Breast epithelium (tissue), 3 donors: Measurements from ENCODE around the gene CMTM3.

Experiments used
- POLR2AphosphoS5 ChIP-seq, 3 donors: sonication (generic); formaldehyde crosslinking; IDR thresholded peaks; one replicate each; pipeline ENCODE4 v1.6.1; 2017; ENCODE audit warnings: antibody characterized with exemption in 3 of 3
- TF ChIP-seq, protein P1 (sequence below), 3 donors: fragments of 450-650 bp; IDR thresholded peaks; one replicate each; pipeline ENCODE4 v1.5.1; 2016 to 2017; ENCODE audit warnings: antibody characterized with exemption in 3 of 3, mild to moderate bottlenecking in 3 of 3, moderate library complexity in 3 of 3

DNA sequence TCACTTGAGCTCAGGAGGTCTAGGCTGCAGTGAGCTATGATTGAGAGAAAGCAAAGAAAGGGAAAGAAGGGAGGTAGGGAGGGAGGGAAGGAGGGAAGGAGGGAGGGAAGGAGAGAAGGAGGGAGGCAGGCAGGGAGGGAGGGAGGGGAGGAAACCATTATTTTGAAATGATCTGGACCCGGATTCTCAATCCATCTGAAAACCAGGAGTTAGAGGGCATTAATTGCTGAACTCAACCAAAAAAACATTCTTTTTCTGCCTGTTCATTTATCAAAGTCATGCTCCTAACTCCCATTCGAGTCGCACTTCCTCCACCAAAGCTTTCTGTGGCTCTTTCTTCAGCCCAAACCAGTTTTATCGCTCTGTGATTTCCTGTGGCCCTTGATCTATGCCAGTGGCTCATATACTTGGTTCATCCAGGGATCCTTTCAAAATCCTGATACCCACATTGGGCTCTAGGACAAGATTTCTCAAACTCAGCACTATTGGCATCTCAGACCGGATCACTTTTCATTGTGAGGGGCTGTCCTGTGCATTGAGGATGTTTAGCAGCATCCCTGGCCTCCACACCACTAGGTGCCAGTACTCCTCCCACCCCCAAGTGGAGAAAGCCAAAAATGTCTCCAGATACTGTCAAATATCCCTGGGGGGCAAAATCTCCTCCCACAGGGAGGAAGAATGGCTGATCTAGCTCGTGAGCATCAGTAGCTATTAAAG lies 53.8 kb downstream of the CMTM3 start:
- TF ChIP-seq, protein P1, sequence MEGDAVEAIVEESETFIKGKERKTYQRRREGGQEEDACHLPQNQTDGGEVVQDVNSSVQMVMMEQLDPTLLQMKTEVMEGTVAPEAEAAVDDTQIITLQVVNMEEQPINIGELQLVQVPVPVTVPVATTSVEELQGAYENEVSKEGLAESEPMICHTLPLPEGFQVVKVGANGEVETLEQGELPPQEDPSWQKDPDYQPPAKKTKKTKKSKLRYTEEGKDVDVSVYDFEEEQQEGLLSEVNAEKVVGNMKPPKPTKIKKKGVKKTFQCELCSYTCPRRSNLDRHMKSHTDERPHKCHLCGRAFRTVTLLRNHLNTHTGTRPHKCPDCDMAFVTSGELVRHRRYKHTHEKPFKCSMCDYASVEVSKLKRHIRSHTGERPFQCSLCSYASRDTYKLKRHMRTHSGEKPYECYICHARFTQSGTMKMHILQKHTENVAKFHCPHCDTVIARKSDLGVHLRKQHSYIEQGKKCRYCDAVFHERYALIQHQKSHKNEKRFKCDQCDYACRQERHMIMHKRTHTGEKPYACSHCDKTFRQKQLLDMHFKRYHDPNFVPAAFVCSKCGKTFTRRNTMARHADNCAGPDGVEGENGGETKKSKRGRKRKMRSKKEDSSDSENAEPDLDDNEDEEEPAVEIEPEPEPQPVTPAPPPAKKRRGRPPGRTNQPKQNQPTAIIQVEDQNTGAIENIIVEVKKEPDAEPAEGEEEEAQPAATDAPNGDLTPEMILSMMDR (IDR thresholded peaks at IDR 0.05): no peak
- TF ChIP-seq POLR2AphosphoS5 (IDR thresholded peaks at IDR 0.05): no peak
